ENCODE data around the gene HCFC1. TPM values are rescaled to one million over a fixed set of nuclear protein-coding genes. Genes with fewer than 3 reads are reported as not detected.

The HCFC1 gene
- total RNA-seq, 4 donors from 2014 or later, result 21.5 to 41.5 (median 30.8) TPM

DNA sequence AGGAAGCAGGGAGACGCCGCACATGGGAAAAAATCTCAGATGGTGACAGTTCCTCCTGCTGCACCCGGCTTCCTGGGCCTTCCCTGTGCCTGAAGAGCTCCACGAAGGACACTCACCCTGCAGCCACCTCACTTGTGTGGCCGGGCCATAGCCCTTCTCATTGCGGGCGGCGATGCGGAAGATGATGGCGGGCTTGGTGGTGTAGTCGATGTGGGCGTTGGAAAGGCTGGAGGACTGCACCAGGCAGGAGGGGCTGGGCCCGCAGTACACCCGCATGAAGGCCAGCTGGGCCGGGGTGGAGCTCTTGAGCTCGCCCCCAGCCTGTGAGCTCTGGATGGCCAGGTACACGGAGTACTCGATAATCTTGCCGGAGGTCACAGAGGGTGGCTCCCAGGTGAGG is 21.5 kb downstream of the HCFC1 start:
- DNase-seq (ENCODE audit: low spot score) (no peak), ATAC-seq (ENCODE audit: low FRiP score) (no peak)
- TF ChIP-seq, protein P1, sequence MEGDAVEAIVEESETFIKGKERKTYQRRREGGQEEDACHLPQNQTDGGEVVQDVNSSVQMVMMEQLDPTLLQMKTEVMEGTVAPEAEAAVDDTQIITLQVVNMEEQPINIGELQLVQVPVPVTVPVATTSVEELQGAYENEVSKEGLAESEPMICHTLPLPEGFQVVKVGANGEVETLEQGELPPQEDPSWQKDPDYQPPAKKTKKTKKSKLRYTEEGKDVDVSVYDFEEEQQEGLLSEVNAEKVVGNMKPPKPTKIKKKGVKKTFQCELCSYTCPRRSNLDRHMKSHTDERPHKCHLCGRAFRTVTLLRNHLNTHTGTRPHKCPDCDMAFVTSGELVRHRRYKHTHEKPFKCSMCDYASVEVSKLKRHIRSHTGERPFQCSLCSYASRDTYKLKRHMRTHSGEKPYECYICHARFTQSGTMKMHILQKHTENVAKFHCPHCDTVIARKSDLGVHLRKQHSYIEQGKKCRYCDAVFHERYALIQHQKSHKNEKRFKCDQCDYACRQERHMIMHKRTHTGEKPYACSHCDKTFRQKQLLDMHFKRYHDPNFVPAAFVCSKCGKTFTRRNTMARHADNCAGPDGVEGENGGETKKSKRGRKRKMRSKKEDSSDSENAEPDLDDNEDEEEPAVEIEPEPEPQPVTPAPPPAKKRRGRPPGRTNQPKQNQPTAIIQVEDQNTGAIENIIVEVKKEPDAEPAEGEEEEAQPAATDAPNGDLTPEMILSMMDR (IDR thresholded peaks at IDR 0.05), result no peak

DNA sequence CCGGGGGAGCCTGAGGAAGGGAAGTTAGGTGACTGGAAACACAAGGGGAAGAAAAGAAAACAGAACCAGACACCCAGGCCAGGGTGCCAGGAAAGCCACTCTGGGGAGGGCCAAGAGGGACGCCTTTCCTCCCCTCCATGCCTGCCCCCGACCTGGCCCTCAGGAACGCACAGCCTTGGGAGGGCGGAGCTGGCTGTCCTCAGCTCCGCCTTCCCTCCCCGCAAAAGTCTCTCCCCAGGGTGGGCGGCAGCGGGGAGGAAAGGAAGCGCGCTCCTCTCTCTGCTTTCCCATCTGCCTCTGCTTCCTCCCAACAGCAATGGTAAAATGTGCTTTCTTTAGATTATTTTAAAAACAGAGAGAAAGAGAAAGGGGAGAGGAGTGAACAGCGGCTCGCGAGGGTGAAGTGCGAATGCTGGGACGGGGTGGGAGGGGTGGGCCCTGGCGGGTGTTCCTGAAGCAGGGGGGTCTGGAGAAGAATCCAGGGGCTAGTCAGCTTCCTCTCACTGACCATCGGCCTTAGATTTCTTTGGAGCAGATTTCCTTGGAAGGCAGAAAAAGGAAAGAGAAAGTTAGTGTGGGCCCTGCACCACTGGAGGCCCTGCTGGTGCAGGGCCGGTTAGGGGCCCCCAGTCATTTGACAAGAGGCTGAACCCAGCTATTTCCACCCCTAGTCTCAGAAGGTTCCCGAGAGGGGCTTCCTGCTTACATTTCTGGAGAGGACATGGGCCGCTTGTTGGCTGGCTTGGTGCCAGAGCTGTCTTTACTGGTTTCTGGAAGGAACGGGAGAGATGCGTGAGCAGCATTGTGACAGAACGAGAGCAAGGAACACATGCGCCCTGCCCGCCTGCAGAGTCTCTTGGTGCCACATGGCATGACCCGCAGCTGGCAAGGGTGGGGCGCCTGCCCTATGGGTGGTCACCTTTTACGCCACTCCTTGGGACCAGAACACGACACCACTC is 22.5 kb downstream of the HCFC1 start:
- DNase-seq (ENCODE audit: low spot score) (no peak), ATAC-seq (ENCODE audit: low FRiP score) (no peak)

DNA sequence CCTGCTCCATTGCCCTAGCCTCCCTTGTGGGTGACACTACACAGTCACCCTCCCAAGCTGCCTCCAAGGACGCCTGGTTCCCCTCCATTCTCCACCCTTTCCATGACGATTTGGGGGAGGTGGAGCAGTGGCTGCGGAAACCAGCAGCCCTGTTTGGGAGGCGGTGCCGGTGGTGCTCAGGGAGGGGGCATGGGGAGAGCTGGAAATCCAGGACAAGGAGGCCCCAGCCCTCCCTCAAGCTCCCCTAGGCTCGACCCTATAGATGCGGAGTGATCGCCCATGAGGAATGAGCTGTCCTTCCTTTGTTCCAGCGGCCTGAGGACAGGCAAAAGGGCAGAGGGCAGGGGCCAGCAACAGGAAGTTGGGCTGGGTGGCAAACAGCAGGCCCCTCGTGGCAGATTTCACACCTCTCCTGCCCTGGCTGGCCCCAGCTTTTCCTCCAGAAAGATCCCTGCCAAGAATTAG is 23.6 kb downstream of the HCFC1 start:
- TF ChIP-seq, protein P1 (IDR thresholded peaks at IDR 0.05), result no peak
- ATAC-seq (ENCODE audit: low FRiP score) (no peak), DNase-seq (ENCODE audit: low spot score) (no peak)

More for the DNA sequence above, 22.5 kb downstream of the HCFC1 start:
- TF ChIP-seq, protein P1 (IDR thresholded peaks at IDR 0.05), result no peak

DNA sequence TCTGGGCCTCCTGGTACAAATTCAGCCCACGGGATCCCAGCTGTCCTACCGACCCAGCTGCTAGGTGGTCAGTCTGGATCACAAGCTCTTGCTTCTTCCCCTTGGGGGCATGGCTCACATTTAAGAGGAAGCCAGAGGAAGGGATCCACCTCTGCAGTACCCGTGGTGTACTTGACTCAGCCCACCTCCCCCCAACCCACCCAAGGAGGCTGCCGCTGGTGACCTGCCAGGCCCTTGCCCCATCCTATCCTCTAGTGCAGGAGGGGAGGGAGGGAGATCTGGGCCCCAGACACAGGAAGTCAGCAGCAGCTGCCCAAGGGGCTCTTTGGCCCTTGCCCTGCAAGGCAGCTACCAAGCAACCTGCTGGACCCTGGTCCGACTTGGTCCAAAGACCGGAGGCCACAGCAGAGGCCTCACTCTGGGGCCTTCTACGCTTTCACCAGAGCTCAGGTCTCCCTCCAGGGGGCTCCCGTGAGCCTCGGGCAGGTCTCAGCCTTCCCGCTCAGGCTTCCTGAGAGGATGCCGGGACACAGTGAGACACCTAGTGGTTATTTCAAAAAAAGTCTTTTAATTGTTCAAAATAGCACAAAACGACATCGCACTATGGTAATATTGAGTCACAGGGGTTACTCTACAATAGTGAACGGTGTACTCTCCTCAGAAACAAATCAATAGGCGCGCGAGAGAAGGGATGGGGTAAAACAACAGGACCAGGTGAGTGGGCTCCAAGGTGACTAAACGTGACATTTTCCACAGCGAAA is 24.4 kb downstream of the HCFC1 start:
- TF ChIP-seq, protein P1 (IDR thresholded peaks at IDR 0.05), result no peak
- DNase-seq (ENCODE audit: low spot score) (no peak), ATAC-seq (ENCODE audit: low FRiP score) (peak; percentile 59)

DNA sequence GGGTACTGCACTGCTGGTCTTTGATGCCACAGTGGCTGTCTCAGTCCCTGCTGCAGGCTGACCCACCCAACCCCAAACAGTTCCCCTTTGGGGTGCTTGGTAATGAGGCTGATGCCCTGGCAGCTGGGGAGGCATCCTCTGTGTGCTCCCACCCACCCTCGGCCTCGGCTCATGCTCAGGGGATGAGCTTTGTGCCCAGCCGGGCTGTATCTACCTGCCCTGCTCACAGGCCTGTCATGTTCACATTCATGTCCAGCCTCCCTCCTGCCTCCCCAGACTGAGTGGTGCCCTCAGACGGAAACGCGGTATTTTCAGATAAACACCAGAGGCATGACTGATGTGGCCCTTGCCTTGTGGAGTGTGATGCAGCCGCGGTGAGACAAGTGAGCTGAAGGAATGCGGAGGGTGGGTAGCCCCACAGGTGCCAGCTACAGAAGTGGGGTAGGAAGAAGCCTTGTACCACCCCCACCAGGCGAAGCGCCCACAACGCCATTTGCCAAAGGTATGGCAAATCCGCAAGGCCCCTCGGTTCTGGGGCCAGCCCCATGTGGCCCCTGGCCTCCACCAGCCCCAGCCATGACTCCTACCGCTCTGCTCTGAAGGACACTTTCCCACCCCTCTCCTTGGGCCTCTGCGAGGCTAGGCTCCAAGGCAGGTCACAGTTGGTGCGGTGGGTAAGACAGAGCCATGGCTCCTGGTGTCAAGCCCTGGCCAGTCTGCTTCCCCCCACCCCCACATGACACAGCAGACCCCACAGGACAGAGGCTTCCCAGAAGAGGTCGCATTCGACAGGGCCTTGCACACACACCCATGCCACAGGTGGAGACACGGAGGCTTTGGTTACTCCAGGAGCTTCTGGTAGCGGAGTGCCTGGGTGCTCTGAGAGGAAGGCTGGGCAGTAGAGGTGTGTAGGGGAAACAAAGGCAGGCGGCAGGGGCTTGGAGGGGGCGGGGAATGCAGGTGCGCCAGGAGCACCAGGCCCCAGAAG is 25.4 kb downstream of the HCFC1 start:
- TF ChIP-seq, protein P1 (IDR thresholded peaks at IDR 0.05), result no peak
- DNase-seq (ENCODE audit: low spot score), result no peak
- ATAC-seq (ENCODE audit: low FRiP score), result no peak

DNA sequence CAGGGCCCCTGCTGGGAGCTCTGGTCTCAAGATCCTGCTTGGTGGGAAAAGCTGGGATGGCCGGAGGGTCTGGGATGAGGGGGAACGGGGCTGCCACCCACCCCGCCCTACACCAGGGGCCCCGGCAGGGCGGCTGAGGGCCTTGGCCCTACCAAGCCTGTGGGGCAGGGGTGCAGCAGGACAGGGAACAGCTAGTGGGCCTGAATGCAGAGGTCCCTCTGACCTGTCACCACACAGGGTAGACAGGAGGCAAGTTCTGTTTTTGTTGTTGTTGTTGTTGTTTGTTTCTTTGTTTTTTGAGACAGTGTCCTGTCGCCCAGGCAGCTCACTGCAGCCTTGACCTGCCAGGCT is 26.8 kb downstream of the HCFC1 start:
- DNase-seq (ENCODE audit: low spot score), result no peak
- TF ChIP-seq, protein P1 (IDR thresholded peaks at IDR 0.05), result no peak
- ATAC-seq (ENCODE audit: low FRiP score), result no peak

All from omental fat pad (tissue), 4 donors.